GM23248 (cell line): Measurements from ENCODE around the gene SPDYE18.
"Not testable (repeated sequence)": the region's sequence is repeated elsewhere in the genome, so short reads cannot be mapped to it uniquely, and the experiment has no call there.

Experiments used
- EZH2 ChIP-seq: fragments of 200-600 bp; sonication (generic); IDR thresholded peaks from 2 replicates; pipeline ENCODE4 v1.6.1; 2018; ENCODE audit warnings: antibody characterized with exemption, mild to moderate bottlenecking; ENCODE audit not compliant: insufficient read depth, poor library complexity, severe bottlenecking
- EZH2phosphoT487 ChIP-seq: fragments of 200-600 bp; sonication (generic); IDR thresholded peaks from 2 replicates; pipeline ENCODE4 v1.6.1; 2018; ENCODE audit warnings: antibody characterized with exemption, moderate library complexity, mild to moderate bottlenecking, low read depth; ENCODE audit not compliant: insufficient read depth

GRCh38 chr7:77002104-77002503, 60.3 kb downstream of the SPDYE18 start:
- not testable (repeated sequence) for TF ChIP-seq EZH2phosphoT487, EZH2
